HCT116 (cell line): Measurements from ENCODE around the gene PI4KA. TPM values are rescaled to one million over a fixed set of nuclear protein-coding genes. Genes with fewer than 3 reads are reported as not detected.

Experiments used
- ATAC-seq: fragments of 200-7000 bp; cut with Tn5 transposase; 2 replicates; pipeline ENCODE4 v1.9.1; 2020; ENCODE audit warnings: mild to moderate bottlenecking, moderate library complexity
- BruUV-seq: library from RNA; stranded (reverse); fragments of 400-500 nt; replicated peaks from 2 replicates; lab custom pipeline; 2021; lab: Mats Ljungman, UMichigan
- CTCF ChIA-PET: fragments of 300-600 bp; sonication (Branson Sonifier 250); formaldehyde crosslinking; loops from one replicate; lab custom pipeline; 2021; ENCODE audit warnings: antibody characterized with exemption; lab: Charles Lee
- POLR2A ChIA-PET: fragments of 300-600, 350-600 bp; sonication (Branson Sonifier 250); formaldehyde crosslinking; loops from one replicate; lab custom pipeline; 2021; ENCODE audit warnings: antibody characterized with exemption; lab: Charles Lee
- RAD21 ChIA-PET, 2 experiments: fragments of 300-600 bp; sonication (Branson Sonifier 250); formaldehyde crosslinking; loops; one replicate each; lab custom pipeline; 2023; ENCODE audit warnings: low total read pairs in 2 of 2; ENCODE audit not compliant: uncharacterized antibody in 2 of 2, unreplicated experiment in 2 of 2, low non-redundant PET in 1 of 2; lab: Charles Lee
- DNase-seq: peaks from one replicate; pipeline ENCODE4 v3.0.0-alpha.2; 2010; ENCODE audit warnings: low read depth, low spot score
- H2AFZ ChIP-seq: fragments of 200-600 bp; shearing (Covaris generic), sonication (generic); 2 replicates; pipeline ENCODE4 v1.6.1; 2017; ENCODE audit warnings: low read depth, mixed run types, mixed read lengths, antibody characterized with exemption, low read length; ENCODE audit not compliant: poor library complexity, severe bottlenecking
- H3K27ac ChIP-seq: 2 replicates; pipeline ENCODE4 v1.5.1; 2012; ENCODE audit warnings: low read depth, low read length
- H3K27me3 ChIP-seq: fragments of 200-600 bp; sonication (generic); 2 replicates; pipeline ENCODE4 v1.6.1; 2016; ENCODE audit warnings: mixed run types, low read length, mixed read lengths; ENCODE audit not compliant: insufficient read depth
- H3K36me3 ChIP-seq, 2 experiments: fragments of 200-500 bp in 1 of 2; fragments of 200-600 bp in 1 of 2; sonication (Bioruptor generic) in 1 of 2; sonication (generic) in 1 of 2; 2 replicates each; pipeline versions ENCODE4 v1.5.1 to v1.6.1; 2014 to 2016; ENCODE audit warnings: low read length in 2 of 2, inconsistent platforms in 1 of 2, mixed read lengths in 1 of 2, mixed run types in 1 of 2; ENCODE audit not compliant: insufficient read depth in 2 of 2, control insufficient read depth in 1 of 2
- H3K4me1 ChIP-seq, 2 experiments: fragments of 200-600 bp in 1 of 2; sonication (generic) in 1 of 2; 2 replicates each; pipeline versions ENCODE4 v1.5.1 to v1.6.1; 2012 to 2017; ENCODE audit warnings: low read length in 2 of 2, inconsistent platforms in 1 of 2, mild to moderate bottlenecking in 1 of 2, mixed read lengths in 1 of 2, mixed run types in 1 of 2, moderate library complexity in 1 of 2; ENCODE audit not compliant: insufficient read depth in 2 of 2, control insufficient read depth in 1 of 2
- H3K4me2 ChIP-seq: fragments of 200-600 bp; sonication (generic); 2 replicates; pipeline ENCODE4 v1.6.1; 2017; ENCODE audit warnings: mixed run types, low read length, mixed read lengths
- H3K4me3 ChIP-seq, 2 experiments: fragments of 200-600 bp in 1 of 2; sonication (generic) in 1 of 2; replicated peaks in 1 of 2; 2 replicates each; pipeline ENCODE4 v1.5.1; 2011 to 2016; ENCODE audit warnings: low read length in 2 of 2, control low read depth in 1 of 2, low read depth in 1 of 2, mild to moderate bottlenecking in 1 of 2, mixed read lengths in 1 of 2, mixed run types in 1 of 2
- H3K79me2 ChIP-seq: fragments of 200-600 bp; sonication (generic); 2 replicates; pipeline ENCODE4 v1.6.1; 2017; ENCODE audit warnings: mild to moderate bottlenecking, mixed run types, low read length, moderate library complexity, mixed read lengths; ENCODE audit not compliant: insufficient read depth
- H3K9ac ChIP-seq: fragments of 200-600 bp; sonication (generic); 2 replicates; pipeline ENCODE4 v1.6.1; 2016; ENCODE audit warnings: low read length, mixed read lengths
- H3K9me2 ChIP-seq: fragments of 200-600 bp; sonication (generic), shearing (Covaris generic); 2 replicates; pipeline ENCODE4 v1.6.1; 2017; ENCODE audit warnings: mixed run types, mild to moderate bottlenecking, moderate library complexity; ENCODE audit not compliant: insufficient read depth
- H3K9me3 ChIP-seq, 2 experiments: fragments of 200-500 bp in 1 of 2; fragments of 200-600 bp in 1 of 2; sonication (Bioruptor generic) in 1 of 2; sonication (generic) in 1 of 2; 2 replicates each; pipeline ENCODE4 v1.6.1; 2014 to 2017; ENCODE audit warnings: low read length in 2 of 2, mixed read lengths in 2 of 2, inconsistent platforms in 1 of 2, low read depth in 1 of 2, mild to moderate bottlenecking in 1 of 2, mixed run types in 1 of 2, moderate library complexity in 1 of 2; ENCODE audit not compliant: control insufficient read depth in 1 of 2, insufficient read depth in 1 of 2
- H4K20me1 ChIP-seq: fragments of 200-600 bp; sonication (generic), shearing (Covaris generic); 2 replicates; pipeline ENCODE4 v1.6.1; 2017; ENCODE audit warnings: mixed run types, mild to moderate bottlenecking, moderate library complexity; ENCODE audit not compliant: insufficient read depth
- ATF3 ChIP-seq: IDR thresholded peaks from 2 replicates; pipeline ENCODE4 v1.6.1; 2012
- CBX3 ChIP-seq: IDR thresholded peaks from 2 replicates; pipeline ENCODE4 v1.6.1; 2012; ENCODE audit warnings: low read depth
- CEBPB ChIP-seq: IDR thresholded peaks from 2 replicates; pipeline ENCODE4 v1.6.1; 2012; ENCODE audit warnings: low read depth
- CTCF ChIP-seq, 3 experiments: fragments of 200-600 bp in 1 of 3; sonication (generic) in 1 of 3; IDR thresholded peaks in 2 of 3; conservative IDR thresholded peaks in 1 of 3; 2 replicates each; pipeline ENCODE4 v1.5.1; 2012 to 2017; ENCODE audit warnings: low read depth in 2 of 3, low read length in 2 of 3, antibody characterized with exemption in 1 of 3, borderline replicate concordance in 1 of 3, control low read depth in 1 of 3, mild to moderate bottlenecking in 1 of 3, mixed read lengths in 1 of 3, mixed run types in 1 of 3, moderate library complexity in 1 of 3; ENCODE audit not compliant: insufficient read depth in 1 of 3
- EGR1 ChIP-seq: IDR thresholded peaks from 2 replicates; pipeline ENCODE4 v1.6.1; 2012; ENCODE audit warnings: low read depth
- ELF1 ChIP-seq: IDR thresholded peaks from 2 replicates; pipeline ENCODE4 v1.6.1; 2012; ENCODE audit warnings: low read depth, borderline replicate concordance
- EZH2phosphoT487 ChIP-seq: fragments of 200-600 bp; IDR thresholded peaks from 2 replicates; pipeline ENCODE4 v1.6.1; 2018; ENCODE audit warnings: antibody characterized with exemption, borderline replicate concordance
- JUND ChIP-seq: IDR thresholded peaks from 2 replicates; pipeline ENCODE4 v1.6.1; 2012
- MAX ChIP-seq: IDR thresholded peaks from 2 replicates; pipeline ENCODE4 v1.6.1; 2012
- POLR2A ChIP-seq: IDR thresholded peaks from 2 replicates; pipeline ENCODE4 v1.7.0; 2011; ENCODE audit warnings: borderline replicate concordance; ENCODE audit not compliant: insufficient read depth, insufficient read length; ENCODE audit errors: extremely low read depth
- RAD21 ChIP-seq: IDR thresholded peaks from 2 replicates; pipeline ENCODE4 v1.6.1; 2012; ENCODE audit warnings: low read depth, mild to moderate bottlenecking
- SIN3A ChIP-seq: IDR thresholded peaks from 2 replicates; pipeline ENCODE4 v1.6.1; 2012; ENCODE audit warnings: low read depth
- YY1 ChIP-seq: IDR thresholded peaks from 2 replicates; pipeline ENCODE4 v1.6.1; 2011; ENCODE audit warnings: low read length, low read depth, moderate library complexity, mild to moderate bottlenecking; ENCODE audit not compliant: insufficient replicate concordance; ENCODE audit errors: extremely low read depth
- ZFX ChIP-seq: fragments of 450-650 bp; IDR thresholded peaks from 2 replicates; pipeline ENCODE4 v1.6.1; 2017
- ZNF274 ChIP-seq: fragments of 200-500 bp; sonication (Bioruptor generic); IDR thresholded peaks from 2 replicates; pipeline ENCODE4 v1.6.1; 2014; ENCODE audit warnings: mild to moderate bottlenecking, low read depth, low read length, inconsistent platforms
- intact Hi-C: fragments of 100-400 bp; cut with micrococcal nuclease; formaldehyde crosslinking; loops from 2 replicates; pipeline ENCODE4 v1.10.0; 2022
- total RNA-seq: library from RNA; stranded (reverse); gene quantifications from one replicate; pipeline ENCODE4 v1.2.1, GENCODE V29; 2021; ENCODE audit not compliant: unreplicated experiment
- TF ChIP-seq, protein P1 (sequence below): IDR thresholded peaks from 2 replicates; pipeline ENCODE4 v1.6.1; 2011; ENCODE audit warnings: mild to moderate bottlenecking, low read length, moderate library complexity; ENCODE audit not compliant: insufficient replicate concordance; ENCODE audit errors: extremely low read depth
- TF ChIP-seq, protein P2 (sequence below): IDR thresholded peaks from 2 replicates; pipeline ENCODE4 v1.6.1; 2012; ENCODE audit warnings: low read depth

Gene PI4KA
- total RNA-seq, 1 experiment from 2014 or later: 59.6 TPM

- H3K4me1 ChIP-seq: peaks cover 0 to 7% of the 10 kb centered on the region in 2 experiments; a peak in 1 of 4 replicates
- H3K4me2 ChIP-seq: no peak overlapping the region
- CTCF ChIA-PET: no interaction called here
- intact Hi-C loops: no loop called here
- H3K9ac ChIP-seq: no peak overlapping the region
- H3K27ac ChIP-seq: no peak overlapping the region
- POLR2A ChIA-PET: no interaction called here
- H3K9me2 ChIP-seq: no peaks in the 10 kb centered on the region
- no peak for ATAC-seq
- H3K27me3 ChIP-seq: no peaks in the 10 kb centered on the region
- H3K79me2 ChIP-seq: no peaks in the 10 kb centered on the region
- RAD21 ChIA-PET: no interaction called here
- DNase-seq: no peak
- H2AFZ ChIP-seq: no peak overlapping the region
- H3K4me3 ChIP-seq: no peak overlapping the region
- H3K36me3 ChIP-seq: no peaks in the 10 kb centered on the region
- H4K20me1 ChIP-seq: no peaks in the 10 kb centered on the region
- no peaks in the 10 kb centered on the region for H3K9me3 ChIP-seq
- BruUV-seq: no TSS peak
- TF ChIP-seq EZH2phosphoT487 (no peak), RAD21 (no peak), CEBPB (no peak), ELF1 (no peak), EGR1 (no peak), SIN3A (no peak), ZFX (no peak), ATF3 (no peak), JUND (no peak), MAX (no peak), ZNF274 (no peak), POLR2A (no peak), CTCF (IDR thresholded peaks at IDR 0.05 in 2 of 3, conservative IDR thresholded peaks at IDR 0.05 in 1 of 3; ENCODE audit: borderline replicate concordance in 1 of 3, insufficient read depth in 1 of 3, low read depth in 2 of 3, low read length in 2 of 3) (no peak), CBX3 (no peak), YY1 (no peak)
- TF ChIP-seq, protein P1, sequence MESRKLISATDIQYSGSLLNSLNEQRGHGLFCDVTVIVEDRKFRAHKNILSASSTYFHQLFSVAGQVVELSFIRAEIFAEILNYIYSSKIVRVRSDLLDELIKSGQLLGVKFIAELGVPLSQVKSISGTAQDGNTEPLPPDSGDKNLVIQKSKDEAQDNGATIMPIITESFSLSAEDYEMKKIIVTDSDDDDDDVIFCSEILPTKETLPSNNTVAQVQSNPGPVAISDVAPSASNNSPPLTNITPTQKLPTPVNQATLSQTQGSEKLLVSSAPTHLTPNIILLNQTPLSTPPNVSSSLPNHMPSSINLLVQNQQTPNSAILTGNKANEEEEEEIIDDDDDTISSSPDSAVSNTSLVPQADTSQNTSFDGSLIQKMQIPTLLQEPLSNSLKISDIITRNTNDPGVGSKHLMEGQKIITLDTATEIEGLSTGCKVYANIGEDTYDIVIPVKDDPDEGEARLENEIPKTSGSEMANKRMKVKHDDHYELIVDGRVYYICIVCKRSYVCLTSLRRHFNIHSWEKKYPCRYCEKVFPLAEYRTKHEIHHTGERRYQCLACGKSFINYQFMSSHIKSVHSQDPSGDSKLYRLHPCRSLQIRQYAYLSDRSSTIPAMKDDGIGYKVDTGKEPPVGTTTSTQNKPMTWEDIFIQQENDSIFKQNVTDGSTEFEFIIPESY: no peak
- TF ChIP-seq, protein P2, sequence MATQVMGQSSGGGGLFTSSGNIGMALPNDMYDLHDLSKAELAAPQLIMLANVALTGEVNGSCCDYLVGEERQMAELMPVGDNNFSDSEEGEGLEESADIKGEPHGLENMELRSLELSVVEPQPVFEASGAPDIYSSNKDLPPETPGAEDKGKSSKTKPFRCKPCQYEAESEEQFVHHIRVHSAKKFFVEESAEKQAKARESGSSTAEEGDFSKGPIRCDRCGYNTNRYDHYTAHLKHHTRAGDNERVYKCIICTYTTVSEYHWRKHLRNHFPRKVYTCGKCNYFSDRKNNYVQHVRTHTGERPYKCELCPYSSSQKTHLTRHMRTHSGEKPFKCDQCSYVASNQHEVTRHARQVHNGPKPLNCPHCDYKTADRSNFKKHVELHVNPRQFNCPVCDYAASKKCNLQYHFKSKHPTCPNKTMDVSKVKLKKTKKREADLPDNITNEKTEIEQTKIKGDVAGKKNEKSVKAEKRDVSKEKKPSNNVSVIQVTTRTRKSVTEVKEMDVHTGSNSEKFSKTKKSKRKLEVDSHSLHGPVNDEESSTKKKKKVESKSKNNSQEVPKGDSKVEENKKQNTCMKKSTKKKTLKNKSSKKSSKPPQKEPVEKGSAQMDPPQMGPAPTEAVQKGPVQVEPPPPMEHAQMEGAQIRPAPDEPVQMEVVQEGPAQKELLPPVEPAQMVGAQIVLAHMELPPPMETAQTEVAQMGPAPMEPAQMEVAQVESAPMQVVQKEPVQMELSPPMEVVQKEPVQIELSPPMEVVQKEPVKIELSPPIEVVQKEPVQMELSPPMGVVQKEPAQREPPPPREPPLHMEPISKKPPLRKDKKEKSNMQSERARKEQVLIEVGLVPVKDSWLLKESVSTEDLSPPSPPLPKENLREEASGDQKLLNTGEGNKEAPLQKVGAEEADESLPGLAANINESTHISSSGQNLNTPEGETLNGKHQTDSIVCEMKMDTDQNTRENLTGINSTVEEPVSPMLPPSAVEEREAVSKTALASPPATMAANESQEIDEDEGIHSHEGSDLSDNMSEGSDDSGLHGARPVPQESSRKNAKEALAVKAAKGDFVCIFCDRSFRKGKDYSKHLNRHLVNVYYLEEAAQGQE: no peak
Measured at GRCh38 chr22:20903093-20903492, 44.5 kb upstream of the PI4KA start.
